Right renal pelvis (tissue), 4 donors: ENCODE measurements around the gene CLRN2. TPM values are rescaled to one million over a fixed set of nuclear protein-coding genes. Genes with fewer than 3 reads are reported as not detected.

Source experiments
- polyA plus RNA-seq, 4 donors: library from polyadenylated mRNA; unstranded; fragments of 120-200 nt; gene quantifications; one replicate each; pipeline ENCODE4 v1.2.1, GENCODE V29; 2013; ENCODE audit not compliant: insufficient read length in 4 of 4

Gene CLRN2
- polyA plus RNA-seq, 4 donors = not detected

Other genes starting within 250 kb of the CLRN2 start
- gene QDPR, start 3.1 kb upstream of the CLRN2 start, polyA plus RNA-seq = 10 to 100 TPM; 45.1 to 75.3 (median 67.0) TPM
- gene LAP3, start 62.0 kb downstream of the CLRN2 start, polyA plus RNA-seq = 10 to 100 TPM; 75.3 to 83.5 (median 79.5) TPM
- 10 to 100 TPM; 68.5 to 71.3 (median 70.2) TPM for gene MED28, start 99.5 kb downstream of the CLRN2 start, polyA plus RNA-seq